ENCODE measurements around the gene PLCB3. TPM values are rescaled to one million over a fixed set of nuclear protein-coding genes. Genes with fewer than 3 reads are reported as not detected.

The PLCB3 gene
- total and polyA plus RNA-seq, 7 donors, result 10.6 to 52.8 (median 17.7) TPM

- H3K4me3 ChIP-seq, result no peak overlapping the region
- no peaks in the 10 kb centered on the region for H3K27me3 ChIP-seq
- no peak for DNase-seq
- H3K4me1 ChIP-seq, result peaks cover 0 to 25% (median 21%) of the 10 kb centered on the region in 4 donors
- TF ChIP-seq POLR2AphosphoS5 (IDR thresholded peaks at IDR 0.05), result no peak
- no peak for TF ChIP-seq CTCF (IDR thresholded peaks at IDR 0.05)
- TF ChIP-seq POLR2A (IDR thresholded peaks at IDR 0.05), result no peak
- no peak for TF ChIP-seq EP300 (IDR thresholded peaks at IDR 0.05)
- no peaks in the 10 kb centered on the region for H3K9me3 ChIP-seq
- intact Hi-C loops (cut with DNase I), result no loop called here
- WGBS, 2 donors, result 87 to 88% methylated on average over 10 of the region's 10 CpGs
- H3K27ac ChIP-seq, result no peak overlapping the region
- H3K36me3 ChIP-seq, result peaks cover 0 to 58% (median 33%) of the 10 kb centered on the region in 4 donors
These were observed 13.1 kb downstream of the PLCB3 start for GRCh38 chr11:64264371-64264852.

- TF ChIP-seq CTCF (IDR thresholded peaks at IDR 0.05) (no peak), POLR2AphosphoS5 (IDR thresholded peaks at IDR 0.05) (no peak), EP300 (IDR thresholded peaks at IDR 0.05) (no peak), POLR2A (IDR thresholded peaks at IDR 0.05) (no peak)
- 91 to 94% methylated on average over 35 of the region's 35 CpGs for WGBS, 2 donors
- Histone ChIP-seq H3K4me1 (peaks cover 0 to 25% (median 21%) of the 10 kb centered on the region in 4 donors), H3K27me3 (no peaks in the 10 kb centered on the region), H3K4me3 (no peak overlapping the region), H3K27ac (no peak overlapping the region), H3K9me3 (no peaks in the 10 kb centered on the region), H3K36me3 (peaks cover 0 to 53% (median 25%) of the 10 kb centered on the region in 4 donors)
- intact Hi-C loops (cut with DNase I), result no loop called here
- no peak for DNase-seq
These were observed 14.1 kb downstream of the PLCB3 start for GRCh38 chr11:64265176-64266160.

DNA sequence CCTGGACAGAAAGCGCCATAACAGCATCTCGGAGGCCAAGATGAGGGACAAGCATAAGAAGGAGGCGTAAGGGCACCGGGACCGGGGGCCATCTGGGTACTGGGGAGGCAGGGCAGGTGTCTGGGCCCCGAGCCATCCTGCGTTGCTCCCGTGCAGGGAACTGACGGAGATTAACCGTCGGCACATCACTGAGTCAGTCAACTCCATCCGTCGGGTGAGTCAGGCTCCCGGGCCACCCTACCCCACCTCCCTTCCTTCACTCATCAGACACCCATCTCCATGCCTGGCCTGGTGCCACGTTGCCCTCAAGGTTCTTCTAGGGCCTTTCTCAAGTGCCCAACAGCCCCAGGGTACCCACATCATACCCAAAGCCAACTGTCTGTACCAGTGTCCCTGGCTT lies 15.0 kb downstream of the PLCB3 start:
- peaks cover 0 to 25% (median 21%) of the 10 kb centered on the region in 4 donors for H3K4me1 ChIP-seq
- H3K36me3 ChIP-seq, result peaks cover 0 to 49% (median 25%) of the 10 kb centered on the region in 4 donors
- DNase-seq, result no peak
- no peaks in the 10 kb centered on the region for H3K9me3 ChIP-seq
- no peaks in the 10 kb centered on the region for H3K27me3 ChIP-seq
- TF ChIP-seq POLR2AphosphoS5 (IDR thresholded peaks at IDR 0.05) (no peak), CTCF (IDR thresholded peaks at IDR 0.05) (no peak), POLR2A (IDR thresholded peaks at IDR 0.05) (no peak), EP300 (IDR thresholded peaks at IDR 0.05) (no peak)
- 92 to 95% methylated on average over 15 of the region's 15 CpGs for WGBS, 2 donors
- intact Hi-C loops (cut with DNase I), result no loop called here
- no peak overlapping the region for H3K4me3 ChIP-seq
- no peak overlapping the region for H3K27ac ChIP-seq

GRCh38 chr11:64267207-64267945 lies 16.0 kb downstream of the PLCB3 start:
- no peaks in the 10 kb centered on the region for H3K27me3 ChIP-seq
- WGBS, 2 donors, result 58 to 78% methylated on average over 27 of the region's 27 CpGs
- H3K4me3 ChIP-seq, result no peak overlapping the region
- H3K36me3 ChIP-seq, result peaks cover 0 to 39% (median 19%) of the 10 kb centered on the region in 4 donors
- DNase-seq, result no peak
- H3K4me1 ChIP-seq, result peaks cover 0 to 34% (median 30%) of the 10 kb centered on the region in 4 donors
- intact Hi-C loops (cut with DNase I), result no loop called here
- no peaks in the 10 kb centered on the region for H3K9me3 ChIP-seq
- TF ChIP-seq POLR2AphosphoS5 (IDR thresholded peaks at IDR 0.05) (no peak), CTCF (IDR thresholded peaks at IDR 0.05) (no peak), POLR2A (IDR thresholded peaks at IDR 0.05) (no peak), EP300 (IDR thresholded peaks at IDR 0.05) (no peak)
- peak overlapping the region; percentile 87 to 99 (median 96) for H3K27ac ChIP-seq

All from sigmoid colon (tissue), 7 donors.